Ascending aorta (tissue), 2 donors: ENCODE data around the gene NPAS3. TPM values are rescaled to one million over a fixed set of nuclear protein-coding genes. Genes with fewer than 3 reads are reported as not detected.

Experiments
- DNase-seq, 2 donors: peaks; one replicate each; pipeline ENCODE4 v3.0.0-alpha.2; 2019; ENCODE audit warnings: low spot score in 2 of 2
- H3K27ac ChIP-seq, 2 donors: fragments of 200-600 bp; sonication (generic); one replicate each; pipeline ENCODE4 v1.5.1; 2016 to 2017; ENCODE audit warnings: mild to moderate bottlenecking in 1 of 2
- H3K27me3 ChIP-seq: fragments of 200-600 bp; sonication (generic); one replicate; pipeline ENCODE4 v1.5.1; 2017
- H3K36me3 ChIP-seq, 2 donors: fragments of 200-600 bp; sonication (generic); one replicate each; pipeline ENCODE4 v1.5.1; 2016
- H3K4me1 ChIP-seq, 2 donors: fragments of 200-600 bp; sonication (generic); one replicate each; pipeline ENCODE4 v1.5.1; 2016 to 2017; ENCODE audit warnings: mild to moderate bottlenecking in 1 of 2
- H3K4me3 ChIP-seq, 2 donors: fragments of 200-600 bp; sonication (generic); one replicate each; pipeline ENCODE4 v1.5.1; 2016 to 2017; ENCODE audit warnings: mild to moderate bottlenecking in 1 of 2
- H3K9me3 ChIP-seq, 2 donors: fragments of 200-600 bp; sonication (generic); one replicate each; pipeline ENCODE4 v1.5.1; 2016
- CTCF ChIP-seq, 3 experiments: fragments of 200-600 bp in 2 of 3; fragments of 450-650 bp in 1 of 3; sonication (generic) in 2 of 3; IDR thresholded peaks; one replicate each; pipeline ENCODE4 v1.5.1; 2016 to 2019; ENCODE audit warnings: antibody characterized with exemption in 3 of 3, mild to moderate bottlenecking in 1 of 3, moderate library complexity in 1 of 3
- intact Hi-C: fragments of 100-400 bp; cut with DNase I; formaldehyde crosslinking; loops from one replicate; pipeline ENCODE4 v1.15.1; 2023
- total RNA-seq: library from RNA; depleted of rRNA; stranded (reverse); fragments of >200 nt; gene quantifications from one replicate; pipeline ENCODE4 v1.1.0, GENCODE V29; 2016

NPAS3 gene
- total RNA-seq, 1 donor from 2014 or later, result not detected

DNA sequence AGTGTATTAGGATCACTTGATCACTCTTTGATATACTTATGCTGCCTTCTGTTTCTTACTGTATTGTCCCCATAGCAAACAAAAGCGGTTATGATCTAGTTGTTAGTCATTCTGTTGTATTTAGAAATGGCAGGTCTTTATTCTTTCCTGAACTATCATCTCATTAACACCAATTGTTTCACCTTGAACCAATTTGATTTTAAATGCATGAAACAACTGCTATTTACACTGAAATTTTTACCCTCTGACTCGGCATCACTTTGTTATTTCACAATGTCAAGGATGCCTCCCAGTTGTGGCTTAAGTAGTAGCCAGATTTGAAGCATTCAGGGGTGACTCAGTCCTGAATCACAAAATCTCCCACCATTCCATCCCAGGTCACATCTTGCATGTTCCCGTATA is 708.7 kb downstream of the NPAS3 start:
- no peak overlapping the region for H3K27ac ChIP-seq
- no peak for TF ChIP-seq CTCF (IDR thresholded peaks at IDR 0.05)
- no peak for DNase-seq
- H3K27me3 ChIP-seq, result no peaks in the 10 kb centered on the region
- intact Hi-C loops, result no loop called here
- no peak overlapping the region for H3K4me3 ChIP-seq
- H3K36me3 ChIP-seq, result no peaks in the 10 kb centered on the region
- no peaks in the 10 kb centered on the region for H3K9me3 ChIP-seq
- no peaks in the 10 kb centered on the region for H3K4me1 ChIP-seq

- DNase-seq, result no peak
- H3K4me1 ChIP-seq, result no peaks in the 10 kb centered on the region
- no peaks in the 10 kb centered on the region for H3K36me3 ChIP-seq
- H3K27me3 ChIP-seq, result no peaks in the 10 kb centered on the region
- H3K27ac ChIP-seq, result no peak overlapping the region
- intact Hi-C loops, result no loop called here
- H3K9me3 ChIP-seq, result no peaks in the 10 kb centered on the region
- no peak overlapping the region for H3K4me3 ChIP-seq
- no peak for TF ChIP-seq CTCF (IDR thresholded peaks at IDR 0.05)
Observed at GRCh38 chr14:33650430-33650829, 711.8 kb downstream of the NPAS3 start.

DNA sequence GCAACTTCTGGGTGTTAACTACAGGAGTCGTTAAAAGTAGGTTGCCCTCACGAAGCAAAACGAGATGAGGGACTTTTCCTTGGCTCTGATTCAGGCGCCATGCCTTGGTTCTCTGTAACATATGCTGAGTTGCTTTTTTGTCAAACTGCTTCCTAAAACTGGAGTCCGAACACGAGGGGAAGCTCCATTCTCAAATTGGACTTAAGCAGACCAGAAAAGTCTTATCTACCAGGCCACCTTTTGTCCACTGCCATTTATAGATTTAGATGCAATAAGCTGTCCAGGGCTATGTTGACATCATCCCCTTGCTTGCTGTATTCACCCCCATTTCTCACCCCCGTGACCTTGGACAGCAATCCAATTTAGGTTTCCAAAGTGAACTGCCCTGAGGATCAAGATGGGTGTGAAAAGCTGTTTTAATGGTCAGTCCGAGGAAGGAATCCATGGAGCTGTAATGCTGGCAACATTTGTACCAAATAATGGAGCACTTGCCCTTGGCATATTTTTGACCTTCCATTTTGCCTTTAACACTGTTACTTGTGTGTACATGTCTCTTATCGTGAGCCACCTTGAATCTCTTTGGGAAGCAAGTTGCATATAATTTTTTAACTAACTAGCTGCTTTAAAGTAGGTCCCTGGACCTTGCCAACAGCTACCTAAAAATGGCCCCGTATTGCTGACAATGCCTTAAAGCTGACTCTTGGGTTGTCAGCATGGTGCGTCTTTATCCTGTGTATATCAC is 714.1 kb downstream of the NPAS3 start:
- no peaks in the 10 kb centered on the region for H3K36me3 ChIP-seq
- DNase-seq, result no peak
- no peaks in the 10 kb centered on the region for H3K4me1 ChIP-seq
- H3K4me3 ChIP-seq, result no peak overlapping the region
- no peaks in the 10 kb centered on the region for H3K9me3 ChIP-seq
- no peak overlapping the region for H3K27ac ChIP-seq
- no peaks in the 10 kb centered on the region for H3K27me3 ChIP-seq
- intact Hi-C loops, result no loop called here
- TF ChIP-seq CTCF (IDR thresholded peaks at IDR 0.05), result no peak

- Histone ChIP-seq H3K4me3 (no peak overlapping the region), H3K27ac (no peak overlapping the region), H3K4me1 (no peaks in the 10 kb centered on the region), H3K9me3 (no peaks in the 10 kb centered on the region), H3K27me3 (no peaks in the 10 kb centered on the region), H3K36me3 (no peaks in the 10 kb centered on the region)
- DNase-seq, result no peak
- no peak for TF ChIP-seq CTCF (IDR thresholded peaks at IDR 0.05)
- intact Hi-C loops, result no loop called here
Observed at GRCh38 chr14:33653308-33653695, 714.6 kb downstream of the NPAS3 start.

GRCh38 chr14:33655421-33655820 is 716.7 kb downstream of the NPAS3 start:
- Histone ChIP-seq H3K4me3 (no peak overlapping the region), H3K4me1 (no peaks in the 10 kb centered on the region), H3K27ac (no peak overlapping the region), H3K36me3 (no peaks in the 10 kb centered on the region), H3K9me3 (no peaks in the 10 kb centered on the region), H3K27me3 (no peaks in the 10 kb centered on the region)
- DNase-seq, result no peak
- TF ChIP-seq CTCF (IDR thresholded peaks at IDR 0.05), result no peak
- intact Hi-C loops, result no loop called here

DNA sequence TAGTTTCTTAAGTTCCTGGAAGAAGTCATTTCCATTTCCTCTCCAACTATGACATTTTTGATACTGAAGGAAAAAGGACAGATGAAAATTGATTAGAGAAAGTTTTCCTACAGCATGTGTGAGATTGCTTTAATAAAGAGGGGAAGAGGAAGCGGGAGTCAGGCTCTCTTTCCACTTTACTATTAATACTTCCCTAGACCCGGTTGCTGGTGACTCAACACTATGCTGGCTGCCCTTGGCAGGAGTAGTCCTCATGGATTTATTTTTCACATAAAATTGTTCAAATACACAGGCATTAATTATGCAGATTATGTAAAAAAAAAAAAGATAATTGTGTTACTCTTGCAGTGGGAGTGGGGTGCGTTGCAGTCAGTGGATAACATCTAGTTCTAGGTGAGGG is 718.8 kb downstream of the NPAS3 start:
- H3K27me3 ChIP-seq, result no peaks in the 10 kb centered on the region
- DNase-seq, result no peak
- TF ChIP-seq CTCF (IDR thresholded peaks at IDR 0.05), result no peak
- no peaks in the 10 kb centered on the region for H3K9me3 ChIP-seq
- no peak overlapping the region for H3K4me3 ChIP-seq
- H3K27ac ChIP-seq, result no peak overlapping the region
- H3K4me1 ChIP-seq, result no peaks in the 10 kb centered on the region
- H3K36me3 ChIP-seq, result no peaks in the 10 kb centered on the region
- intact Hi-C loops, result no loop called here
